Right lobe of liver (tissue), 6 donors: ENCODE results near the gene NR1D1. TPM values are rescaled to one million over a fixed set of nuclear protein-coding genes. Genes with fewer than 3 reads are reported as not detected.

Experiments used
- ATAC-seq, 4 donors: fragments of 200-7000 bp; cut with Tn5 transposase; one replicate each; pipeline ENCODE4 v1.9.1; 2020; ENCODE audit warnings: mild to moderate bottlenecking in 4 of 4, moderate library complexity in 4 of 4
- DNase-seq, 3 donors: peaks; one replicate each; pipeline ENCODE4 v3.0.0-alpha.2; 2020
- H3K27ac ChIP-seq, 3 donors: fragments of 200-600 bp; one replicate each; pipeline ENCODE4 v1.8.0; 2022
- H3K27me3 ChIP-seq, 2 donors: fragments of 200-600 bp; one replicate each; pipeline ENCODE4 v1.8.0; 2022
- H3K36me3 ChIP-seq, 4 donors: fragments of 200-600 bp; sonication (generic) in 1 of 4; one replicate each; pipeline versions ENCODE4 v1.5.1 to v1.8.0; 2017 to 2022; ENCODE audit warnings: control low read depth in 1 of 4
- H3K4me1 ChIP-seq, 4 donors: fragments of 200-600 bp; sonication (generic) in 1 of 4; one replicate each; pipeline versions ENCODE4 v1.5.1 to v1.8.0; 2017 to 2022; ENCODE audit warnings: control low read depth in 1 of 4
- H3K4me3 ChIP-seq, 3 donors: fragments of 200-600 bp; one replicate each; pipeline ENCODE4 v1.8.0; 2022
- H3K9me3 ChIP-seq, 4 donors: fragments of 200-600 bp; sonication (generic) in 1 of 4; one replicate each; pipeline versions ENCODE4 v1.5.1 to v1.8.0; 2017 to 2022; ENCODE audit warnings: control low read depth in 1 of 4
- POLR2A ChIP-seq: fragments of 450-650 bp; IDR thresholded peaks from one replicate; pipeline ENCODE4 v1.6.1; 2017; ENCODE audit warnings: antibody characterized with exemption, mild to moderate bottlenecking
- WGBS: methylation state at CpG from one replicate; pipeline ENCODE4 v1.1.6; 2018; ENCODE audit warnings: low coverage, low lambda C conversion rate; ENCODE audit not compliant: insufficient coverage; ENCODE audit errors: missing lambda C conversion rate; 5-methylcytosine and 5-hydroxymethylcytosine counted together
- intact Hi-C, 2 donors: fragments of 100-400 bp; cut with DNase I; formaldehyde crosslinking; loops; one replicate each; pipeline versions ENCODE4 v1.11.2 to v1.14.1; 2022
- total RNA-seq, 6 experiments: library from RNA; depleted of rRNA in 2 of 6; stranded (reverse); fragments of >200 nt in 2 of 6; fragmentation: NEBNext Ultra II Directional in 3 of 6; extraction: Animal tissue kit (Norgen Biotek cat#: 25700) in 3 of 6; gene quantifications; one replicate each; pipeline versions ENCODE4 v1.1.0 to v1.2.4, GENCODE V29; 2016 to 2023
- TF ChIP-seq, protein P1 (sequence below), 4 donors: fragments of 200-600 bp in 3 of 4; fragments of 450-650 bp in 1 of 4; IDR thresholded peaks; one replicate each; pipeline versions ENCODE4 v1.5.1 to v1.8.0; 2016 to 2022; ENCODE audit warnings: antibody characterized with exemption in 4 of 4, mild to moderate bottlenecking in 2 of 4
- donor health status: DM: no; HTN: yes; CAD: no.
- donor health status: DM: no; HTN: no; CAD: no.
- donor health status: DM: no; HTN: no; CAD: no.
- donor health status: DM: no; HTN: yes; CAD: no.
- donor health status: DM: no; HTN: yes; CAD: no.

NR1D1 gene
- total RNA-seq, 6 experiments from 2014 or later = 6.9 to 29.8 (median 16.0) TPM

DNA sequence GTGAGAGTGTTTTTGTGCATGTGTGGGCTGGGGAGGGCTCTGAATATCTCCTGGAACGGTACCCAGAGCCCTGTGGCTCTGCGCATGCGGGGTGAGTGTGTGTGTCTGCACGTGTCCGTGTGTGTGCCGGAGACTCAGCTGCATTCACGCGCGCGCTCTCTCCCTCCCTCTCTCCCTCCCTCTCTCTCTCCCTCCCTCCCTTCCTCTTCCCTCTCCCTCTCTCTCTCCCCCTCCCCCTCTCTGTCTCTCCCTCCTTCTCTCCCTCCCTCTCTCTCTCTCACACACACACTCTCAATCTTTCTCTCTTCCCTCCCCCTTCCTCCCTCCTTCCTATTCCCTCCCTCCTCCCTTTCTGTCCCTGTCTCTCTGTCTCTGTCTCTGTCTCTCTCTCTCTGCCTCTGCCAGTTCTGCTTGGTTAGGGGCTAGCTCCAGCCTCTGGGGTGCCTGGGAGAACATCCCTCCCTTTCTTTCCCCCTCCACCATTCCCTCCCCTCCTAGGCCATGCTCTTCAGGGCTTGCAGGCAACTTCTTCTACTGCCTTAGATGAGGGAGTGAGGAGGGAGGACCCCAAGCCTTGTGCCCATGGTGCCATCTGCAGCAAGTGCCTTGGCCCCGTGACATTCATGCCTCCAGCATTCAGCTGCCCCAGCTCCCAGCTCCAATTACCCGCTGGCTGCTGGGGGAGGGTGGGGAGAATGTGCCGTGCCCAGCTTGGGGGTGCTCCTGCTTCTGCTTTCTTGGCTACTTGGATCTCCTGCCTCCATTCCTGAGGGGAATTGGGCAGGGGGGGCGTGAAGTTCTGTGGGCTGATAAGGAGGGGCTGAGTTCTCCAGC, 31.3 kb downstream of the NR1D1 start:
- no peak for TF ChIP-seq POLR2A
- TF ChIP-seq, protein P1, sequence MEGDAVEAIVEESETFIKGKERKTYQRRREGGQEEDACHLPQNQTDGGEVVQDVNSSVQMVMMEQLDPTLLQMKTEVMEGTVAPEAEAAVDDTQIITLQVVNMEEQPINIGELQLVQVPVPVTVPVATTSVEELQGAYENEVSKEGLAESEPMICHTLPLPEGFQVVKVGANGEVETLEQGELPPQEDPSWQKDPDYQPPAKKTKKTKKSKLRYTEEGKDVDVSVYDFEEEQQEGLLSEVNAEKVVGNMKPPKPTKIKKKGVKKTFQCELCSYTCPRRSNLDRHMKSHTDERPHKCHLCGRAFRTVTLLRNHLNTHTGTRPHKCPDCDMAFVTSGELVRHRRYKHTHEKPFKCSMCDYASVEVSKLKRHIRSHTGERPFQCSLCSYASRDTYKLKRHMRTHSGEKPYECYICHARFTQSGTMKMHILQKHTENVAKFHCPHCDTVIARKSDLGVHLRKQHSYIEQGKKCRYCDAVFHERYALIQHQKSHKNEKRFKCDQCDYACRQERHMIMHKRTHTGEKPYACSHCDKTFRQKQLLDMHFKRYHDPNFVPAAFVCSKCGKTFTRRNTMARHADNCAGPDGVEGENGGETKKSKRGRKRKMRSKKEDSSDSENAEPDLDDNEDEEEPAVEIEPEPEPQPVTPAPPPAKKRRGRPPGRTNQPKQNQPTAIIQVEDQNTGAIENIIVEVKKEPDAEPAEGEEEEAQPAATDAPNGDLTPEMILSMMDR (IDR thresholded peaks at IDR 0.05) = no peak
- intact Hi-C loops = no loop called here
- H3K27ac ChIP-seq = peak overlapping the region in 2 of 3 donors; percentile 12 to 18
- no peaks in the 10 kb centered on the region for H3K9me3 ChIP-seq
- H3K36me3 ChIP-seq = no peaks in the 10 kb centered on the region
- peak overlapping the region; percentile 14 to 44 (median 28) for H3K4me3 ChIP-seq
- ATAC-seq = peak; percentile 61 to 79 (median 64)
- 12% methylated on average over 12 of the region's 14 CpGs for WGBS
- H3K4me1 ChIP-seq = peaks cover 2 to 34% (median 18%) of the 10 kb centered on the region in 4 donors
- H3K27me3 ChIP-seq = no peaks in the 10 kb centered on the region
- peak; percentile 84 to 87 (median 85) for DNase-seq

DNA sequence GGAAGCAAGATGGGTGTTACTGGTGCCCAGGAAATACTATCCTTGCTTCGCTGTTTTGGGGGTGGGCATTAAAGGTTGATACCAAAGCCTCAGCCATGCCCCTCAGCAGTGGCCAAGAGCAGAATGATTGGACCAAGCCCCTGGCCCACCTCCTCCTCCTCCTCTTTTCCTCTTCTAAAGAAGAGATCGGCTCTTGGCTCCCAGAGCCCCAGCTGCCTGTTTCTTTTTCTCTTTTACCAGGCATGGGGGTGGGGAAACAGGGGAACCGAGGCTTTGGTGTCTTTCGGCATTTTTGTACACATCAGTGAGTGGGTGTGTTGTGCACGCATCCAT, 31.8 kb downstream of the NR1D1 start:
- H3K9me3 ChIP-seq = no peaks in the 10 kb centered on the region
- WGBS = 0% methylated on average over 4 of the region's 5 CpGs
- peak overlapping the region; percentile 14 to 44 (median 28) for H3K4me3 ChIP-seq

DNA sequence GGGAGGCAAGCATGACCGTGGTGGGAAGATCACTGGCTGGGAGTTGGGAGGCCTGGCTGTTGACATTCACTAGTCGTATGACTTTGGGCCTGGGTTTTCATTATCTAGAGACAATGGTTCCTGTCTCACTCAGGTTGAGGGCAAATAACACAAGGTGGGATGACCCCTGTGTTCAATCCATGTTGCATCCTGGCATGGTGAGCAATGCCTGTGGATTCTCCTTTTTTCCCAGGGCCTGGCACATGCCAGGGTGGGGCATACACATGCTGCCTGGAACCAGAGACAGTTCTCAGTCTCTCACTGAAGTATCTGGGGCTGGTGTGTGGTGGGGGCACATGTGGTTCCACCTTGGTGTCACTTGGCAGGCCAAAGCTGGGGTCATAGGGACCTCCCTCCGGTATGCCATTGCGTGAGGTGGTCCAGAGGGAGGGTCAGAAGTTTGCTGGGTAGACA, 32.2 kb downstream of the NR1D1 start:
- TF ChIP-seq, protein P1 (IDR thresholded peaks at IDR 0.05) = no peak
- TF ChIP-seq POLR2A = no peak
- no peak for DNase-seq
- Histone ChIP-seq H3K36me3 (no peaks in the 10 kb centered on the region), H3K9me3 (no peaks in the 10 kb centered on the region), H3K27me3 (no peaks in the 10 kb centered on the region), H3K4me3 (no peak overlapping the region), H3K4me1 (peaks cover 2 to 34% (median 18%) of the 10 kb centered on the region in 4 donors), H3K27ac (peak overlapping the region; percentile 4 to 36 (median 12))
- intact Hi-C loops = no loop called here
- WGBS = 46% methylated on average over 2 of the region's 4 CpGs
- ATAC-seq = no peak

More for the DNA sequence above, 31.8 kb downstream of the NR1D1 start:
- Histone ChIP-seq H3K4me1 (peaks cover 2 to 34% (median 18%) of the 10 kb centered on the region in 4 donors), H3K27me3 (no peaks in the 10 kb centered on the region), H3K36me3 (no peaks in the 10 kb centered on the region), H3K27ac (peak overlapping the region; percentile 4 to 36 (median 12))
- no peak for TF ChIP-seq POLR2A
- TF ChIP-seq, protein P1 (IDR thresholded peaks at IDR 0.05) = no peak
- ATAC-seq (peak in 1 of 4 donors; percentile 29), DNase-seq (no peak)
- intact Hi-C loops = no loop called here

DNA sequence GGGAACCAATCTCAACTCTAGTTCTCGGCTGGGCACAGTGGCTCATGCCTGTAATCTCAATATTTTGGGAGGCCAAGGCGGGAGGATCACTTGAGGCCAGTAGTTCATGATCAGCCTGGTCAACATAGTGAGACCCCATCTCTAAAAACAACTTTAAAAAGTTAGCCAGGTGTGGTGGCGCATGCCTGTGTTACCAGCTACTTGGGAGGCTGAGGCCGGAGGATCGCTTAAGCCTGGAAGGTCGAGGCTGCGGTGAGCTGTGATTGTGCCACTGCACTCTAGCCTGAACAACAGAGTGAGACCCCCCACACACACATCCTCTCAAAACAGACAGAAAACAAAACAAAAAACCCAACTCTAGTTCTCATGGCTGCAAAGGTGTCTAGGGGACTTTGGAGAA, 32.7 kb downstream of the NR1D1 start:
- Histone ChIP-seq H3K36me3 (no peaks in the 10 kb centered on the region), H3K9me3 (no peaks in the 10 kb centered on the region), H3K4me1 (peaks cover 2 to 31% (median 18%) of the 10 kb centered on the region in 4 donors), H3K27ac (no peak overlapping the region), H3K27me3 (no peaks in the 10 kb centered on the region), H3K4me3 (no peak overlapping the region)
- no peak for DNase-seq
- intact Hi-C loops = no loop called here
- WGBS = 98% methylated on average over 7 of the region's 7 CpGs
- TF ChIP-seq, protein P1 (IDR thresholded peaks at IDR 0.05) = no peak
- no peak for TF ChIP-seq POLR2A
- ATAC-seq = no peak
